BLaER1 treated with 17β-estradiol and CSF1 and Interleukin-3, amounts not matched to agents 10 nM and 100 nM (cell line): ENCODE measurements around the gene SPDEF.
A peak's percentile ranks its signal among the peaks of the same experiment; 100 is the strongest.

Source experiments
- H3K27ac ChIP-seq, 11 experiments: shearing (Covaris generic); formaldehyde crosslinking; 2 replicates each; pipeline ENCODE4 v1.8.1; 2022
- H3K27me3 ChIP-seq, 11 experiments: shearing (Covaris generic); formaldehyde crosslinking; 2 replicates each; pipeline ENCODE4 v1.8.1; 2022
- H3K36me3 ChIP-seq, 11 experiments: shearing (Covaris generic); formaldehyde crosslinking; 2 replicates each; pipeline ENCODE4 v1.8.1; 2022
- H3K4me1 ChIP-seq, 10 experiments: shearing (Covaris generic); formaldehyde crosslinking; 2 replicates each; pipeline ENCODE4 v1.8.1; 2022
- H3K4me2 ChIP-seq, 11 experiments: shearing (Covaris generic); formaldehyde crosslinking; 2 replicates each; pipeline ENCODE4 v1.8.1; 2022
- H3K4me3 ChIP-seq, 10 experiments: shearing (Covaris generic); formaldehyde crosslinking; 2 replicates each; pipeline ENCODE4 v1.8.1; 2022
- H3K9ac ChIP-seq, 11 experiments: shearing (Covaris generic); formaldehyde crosslinking; 2 replicates each; pipeline ENCODE4 v1.8.1; 2022
- H3K9me3 ChIP-seq, 11 experiments: shearing (Covaris generic); formaldehyde crosslinking; replicated peaks in 1 of 11; 2 replicates each; pipeline ENCODE4 v1.8.1; 2022
- H4K20me1 ChIP-seq, 11 experiments: shearing (Covaris generic); formaldehyde crosslinking; 2 replicates each; pipeline ENCODE4 v1.8.1; 2022
- Cebpa-rat ChIP-seq, 11 experiments: shearing (Covaris generic); IDR thresholded peaks; 2 replicates each; pipeline ENCODE4 v1.8.1; 2022

The SPDEF gene

DNA sequence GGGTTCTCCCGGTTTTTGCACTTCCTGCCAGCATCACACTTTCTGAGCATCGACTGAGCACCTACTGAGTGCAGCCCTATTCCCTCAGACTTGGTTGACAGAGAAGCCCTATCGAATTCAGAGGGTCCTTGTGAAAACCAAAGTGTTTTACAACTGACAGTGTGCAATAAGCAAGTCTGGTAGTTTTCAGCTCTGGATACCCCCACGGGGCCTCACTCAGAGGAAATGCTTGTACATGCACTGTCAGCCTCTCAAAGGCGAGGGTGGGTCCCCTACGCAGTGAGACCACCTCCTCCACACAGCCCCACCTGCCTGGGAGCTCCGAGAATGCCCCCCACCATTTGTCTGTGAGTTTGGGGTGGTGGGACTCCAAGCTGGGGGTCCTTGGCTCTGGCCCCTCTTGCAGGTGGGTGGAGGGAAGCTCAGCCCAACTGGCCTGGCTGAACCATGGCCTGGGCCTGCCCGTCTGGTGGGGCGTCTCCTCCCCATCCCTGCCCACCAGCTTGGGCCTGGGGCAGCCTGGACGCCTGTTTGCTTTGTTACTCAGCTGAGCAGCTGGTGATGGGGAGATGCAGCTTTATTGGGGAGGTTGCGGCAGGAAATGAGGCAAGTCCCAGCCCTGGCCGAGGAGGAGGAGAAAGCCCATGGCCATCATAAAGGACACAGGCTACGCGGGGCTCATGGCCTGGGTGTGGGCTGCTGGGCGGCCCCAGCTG, 1.7 kb downstream of the SPDEF start:
- H3K9me3 ChIP-seq: peaks cover 5 to 14% (median 11%) of the 10 kb centered on the region in 11 experiments; a peak in 19 of 22 replicates
- no peaks in the 10 kb centered on the region for H3K36me3 ChIP-seq
- no peak for TF ChIP-seq Cebpa-rat (IDR thresholded peaks at IDR 0.05)
- peaks cover 26 to 57% (median 39%) of the 10 kb centered on the region in 10 experiments for H3K4me1 ChIP-seq
- no peaks in the 10 kb centered on the region for H3K27me3 ChIP-seq
- peak overlapping the region in 1 of 11 experiments; percentile 23; a peak in 1 of 22 replicates for H3K9ac ChIP-seq
- no peaks in the 10 kb centered on the region for H4K20me1 ChIP-seq
- H3K4me3 ChIP-seq: no peak overlapping the region
- peak overlapping the region in 1 of 11 experiments; percentile 15; a peak in 2 of 22 replicates for H3K27ac ChIP-seq
- peak overlapping the region; percentile 33 to 72 (median 59) for H3K4me2 ChIP-seq

DNA sequence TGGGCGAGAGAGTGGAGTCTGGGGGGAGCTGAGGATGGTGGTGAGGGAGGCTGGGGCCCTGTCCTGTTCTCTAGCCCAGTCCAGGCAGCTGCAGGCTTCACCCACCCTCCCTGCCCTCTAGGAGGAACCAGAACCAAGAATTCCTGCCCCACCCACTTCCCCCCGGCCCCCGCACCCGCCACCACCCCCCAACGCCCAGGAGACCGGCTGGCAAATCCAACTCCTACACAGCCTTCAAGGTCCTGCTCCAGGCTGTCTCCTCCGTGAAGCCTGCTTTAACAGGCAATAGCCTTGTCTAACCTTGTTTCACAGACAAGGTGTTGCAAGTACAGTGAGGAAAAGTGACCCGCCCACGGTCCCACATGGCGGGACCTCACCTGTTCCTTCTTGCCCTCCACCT, 2.4 kb downstream of the SPDEF start:
- peak overlapping the region; percentile 48 to 72 (median 59) for H3K4me2 ChIP-seq
- H3K27ac ChIP-seq: no peak overlapping the region

DNA sequence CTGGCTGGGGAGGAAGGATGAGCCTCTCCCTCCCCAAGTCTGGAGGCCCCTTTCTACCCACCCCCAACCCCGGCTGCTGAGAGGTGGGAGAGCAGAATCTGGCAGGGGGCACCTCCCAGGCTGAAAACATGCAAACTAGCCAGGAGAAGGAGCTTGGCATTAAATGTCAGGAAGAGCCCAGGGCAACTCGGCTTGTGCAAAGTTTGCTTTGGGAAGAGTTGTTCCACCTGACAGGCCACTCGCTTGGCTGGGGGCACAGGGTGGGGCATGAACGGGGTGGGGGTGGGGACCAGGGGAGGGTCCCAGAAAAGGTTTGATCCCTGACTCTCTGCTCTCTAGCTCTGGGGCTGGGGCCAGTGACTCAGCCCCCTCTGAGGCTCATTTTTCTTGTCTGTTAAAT, 3.0 kb downstream of the SPDEF start:
- no peak overlapping the region for H3K9ac ChIP-seq

More for the DNA sequence above, 2.4 kb downstream of the SPDEF start:
- Histone ChIP-seq H4K20me1 (no peaks in the 10 kb centered on the region), H3K4me3 (no peak overlapping the region), H3K36me3 (no peaks in the 10 kb centered on the region), H3K9ac (no peak overlapping the region; a peak in 1 of 22 replicates), H3K4me1 (peaks cover 26 to 57% (median 39%) of the 10 kb centered on the region in 10 experiments), H3K9me3 (peaks cover 5 to 12% (median 10%) of the 10 kb centered on the region in 11 experiments; a peak in 19 of 22 replicates), H3K27me3 (no peaks in the 10 kb centered on the region)
- no peak for TF ChIP-seq Cebpa-rat (IDR thresholded peaks at IDR 0.05)

DNA sequence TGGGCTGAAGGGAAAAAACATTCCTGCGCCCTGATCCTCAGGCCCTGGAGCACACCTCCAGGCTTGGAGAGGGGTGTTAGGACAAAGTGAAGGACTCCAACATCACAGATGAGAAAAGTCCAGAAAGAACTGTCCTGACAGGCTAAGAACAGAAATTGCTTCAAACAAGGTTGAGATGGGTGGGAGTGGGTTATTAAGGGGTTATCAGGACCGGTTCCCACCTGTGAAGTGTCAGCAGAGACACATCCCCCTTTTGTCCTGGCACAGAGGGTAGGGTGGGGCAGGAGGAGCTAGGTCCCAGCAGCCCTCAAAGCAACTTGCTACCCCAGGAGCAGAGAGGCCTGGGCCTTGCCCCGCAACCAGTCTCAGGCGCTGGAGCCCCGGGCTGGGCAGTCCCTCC, 3.5 kb downstream of the SPDEF start:
- Histone ChIP-seq H3K9me3 (peaks cover 0 to under 1% (median 0%) of the 10 kb centered on the region in 11 experiments; a peak in 2 of 22 replicates), H3K36me3 (no peaks in the 10 kb centered on the region), H3K27ac (no peak overlapping the region; a peak in 1 of 22 replicates), H3K4me1 (peaks cover 26 to 57% (median 39%) of the 10 kb centered on the region in 10 experiments), H4K20me1 (no peaks in the 10 kb centered on the region), H3K9ac (no peak overlapping the region; a peak in 1 of 22 replicates), H3K4me3 (no peak overlapping the region), H3K27me3 (no peaks in the 10 kb centered on the region), H3K4me2 (no peak overlapping the region)
- TF ChIP-seq Cebpa-rat (IDR thresholded peaks at IDR 0.05): no peak

More for the DNA sequence above, 3.0 kb downstream of the SPDEF start:
- H3K27ac ChIP-seq: no peak overlapping the region
- no peak for TF ChIP-seq Cebpa-rat (IDR thresholded peaks at IDR 0.05)
- peak overlapping the region in 9 of 11 experiments; percentile 28 to 61 (median 46); a peak in 5 of 22 replicates for H3K4me2 ChIP-seq
- no peaks in the 10 kb centered on the region for H3K27me3 ChIP-seq
- H3K4me1 ChIP-seq: peaks cover 26 to 57% (median 39%) of the 10 kb centered on the region in 10 experiments
- H3K36me3 ChIP-seq: no peaks in the 10 kb centered on the region
- no peak overlapping the region for H3K4me3 ChIP-seq
- H3K9me3 ChIP-seq: peaks cover 2 to 6% (median 4%) of the 10 kb centered on the region in 11 experiments; a peak in 19 of 22 replicates
- H4K20me1 ChIP-seq: no peaks in the 10 kb centered on the region

DNA sequence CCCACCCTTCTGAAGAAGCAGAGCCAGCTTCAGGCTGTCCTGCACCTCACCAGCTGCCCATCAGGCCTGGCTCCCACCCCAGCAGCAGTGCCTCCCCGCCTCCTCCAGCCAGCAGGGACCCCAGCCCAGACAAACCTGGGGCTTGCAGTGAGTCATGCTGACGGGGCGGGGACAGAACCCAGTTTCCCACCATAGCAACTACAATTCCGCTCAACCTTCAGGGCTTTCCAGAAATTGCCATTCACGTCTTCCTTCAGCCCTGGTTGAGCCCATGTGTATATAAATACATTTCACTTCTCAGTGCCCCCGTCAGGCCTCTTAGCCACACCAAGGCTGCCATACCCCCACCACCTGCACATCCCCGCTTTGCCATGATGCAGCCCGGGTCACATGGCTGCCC, 4.4 kb downstream of the SPDEF start:
- no peaks in the 10 kb centered on the region for H3K36me3 ChIP-seq
- TF ChIP-seq Cebpa-rat (IDR thresholded peaks at IDR 0.05): no peak
- peaks cover 26 to 50% (median 39%) of the 10 kb centered on the region in 10 experiments for H3K4me1 ChIP-seq

DNA sequence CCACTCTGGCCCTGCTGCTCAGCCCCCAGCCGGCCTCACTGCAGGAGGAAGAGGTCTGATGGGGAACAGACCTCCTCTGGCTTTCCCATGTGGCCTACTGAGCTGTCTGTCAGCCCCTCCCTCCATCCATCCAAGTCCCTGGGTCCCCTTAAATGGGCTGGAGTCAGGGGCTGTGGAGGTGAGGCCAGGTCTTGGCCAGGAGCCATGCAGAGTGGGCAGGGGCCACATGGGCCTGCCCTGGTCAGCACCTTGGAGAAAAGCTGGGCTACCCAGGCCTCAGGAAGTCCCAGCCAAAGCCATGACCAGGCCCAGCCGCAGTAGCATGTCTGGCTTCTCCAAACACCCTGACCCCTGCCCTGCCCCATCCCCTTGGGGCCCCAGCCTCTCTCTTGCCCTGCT, 6.3 kb downstream of the SPDEF start:
- H3K4me2 ChIP-seq: peak overlapping the region in 2 of 11 experiments; percentile 71 to 79; a peak in 1 of 22 replicates
- H3K36me3 ChIP-seq: no peaks in the 10 kb centered on the region
- no peaks in the 10 kb centered on the region for H3K9me3 ChIP-seq
- no peak for TF ChIP-seq Cebpa-rat (IDR thresholded peaks at IDR 0.05)
- peaks cover 20 to 36% (median 28%) of the 10 kb centered on the region in 10 experiments for H3K4me1 ChIP-seq
- H3K27me3 ChIP-seq: no peaks in the 10 kb centered on the region
- H3K4me3 ChIP-seq: no peak overlapping the region
- no peaks in the 10 kb centered on the region for H4K20me1 ChIP-seq
- no peak overlapping the region for H3K9ac ChIP-seq
- H3K27ac ChIP-seq: no peak overlapping the region

More for the DNA sequence above, 4.4 kb downstream of the SPDEF start:
- Histone ChIP-seq H3K9me3 (no peaks in the 10 kb centered on the region), H4K20me1 (no peaks in the 10 kb centered on the region), H3K27ac (no peak overlapping the region), H3K9ac (no peak overlapping the region), H3K27me3 (no peaks in the 10 kb centered on the region), H3K4me3 (no peak overlapping the region), H3K4me2 (peak overlapping the region in 5 of 11 experiments; percentile 62 to 79 (median 71); a peak in 7 of 22 replicates)

DNA sequence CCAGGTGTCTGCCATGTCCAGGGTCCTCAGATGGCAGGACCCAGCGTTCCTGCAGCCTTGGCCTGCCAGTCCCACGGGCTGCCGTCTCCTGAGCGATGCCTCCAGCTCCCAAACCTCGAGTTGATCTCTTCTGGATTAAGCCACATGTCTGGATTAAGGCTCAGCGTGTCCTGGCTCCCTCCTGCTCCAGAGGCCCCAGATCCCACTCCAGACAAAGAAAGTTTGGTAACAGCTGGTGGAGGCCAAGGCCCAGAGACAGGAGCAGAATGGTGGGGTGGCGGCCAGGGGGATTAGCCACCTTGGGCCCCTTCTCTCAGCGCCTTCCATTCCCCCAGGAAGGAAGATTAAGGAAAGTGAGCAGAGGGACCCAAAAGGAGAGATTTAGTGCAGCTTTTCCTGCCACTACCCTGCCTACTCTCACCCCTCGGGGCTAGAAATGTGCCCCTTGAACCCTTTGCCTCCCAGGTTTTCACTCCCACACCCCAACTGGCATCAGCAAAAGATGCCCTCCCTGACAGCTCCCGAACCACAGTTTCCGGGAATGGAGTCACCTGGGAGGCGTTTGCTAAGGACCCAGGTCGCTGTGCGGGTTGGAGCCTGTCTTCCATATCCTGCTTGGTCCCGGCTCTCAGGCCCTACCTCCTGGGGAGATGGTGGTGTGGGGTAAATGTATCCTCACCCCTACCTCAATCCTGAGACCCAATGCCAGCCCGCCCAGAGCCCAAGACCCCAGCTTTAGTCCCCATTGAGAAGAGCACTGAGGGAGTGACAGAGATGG, 6.9 kb downstream of the SPDEF start:
- Histone ChIP-seq H3K4me2 (no peak overlapping the region), H3K9me3 (no peaks in the 10 kb centered on the region), H3K4me3 (no peak overlapping the region), H3K27me3 (no peaks in the 10 kb centered on the region), H3K27ac (no peak overlapping the region), H3K9ac (no peak overlapping the region), H3K36me3 (no peaks in the 10 kb centered on the region), H3K4me1 (peaks cover 14 to 30% (median 25%) of the 10 kb centered on the region in 10 experiments), H4K20me1 (no peaks in the 10 kb centered on the region)
- no peak for TF ChIP-seq Cebpa-rat (IDR thresholded peaks at IDR 0.05)

DNA sequence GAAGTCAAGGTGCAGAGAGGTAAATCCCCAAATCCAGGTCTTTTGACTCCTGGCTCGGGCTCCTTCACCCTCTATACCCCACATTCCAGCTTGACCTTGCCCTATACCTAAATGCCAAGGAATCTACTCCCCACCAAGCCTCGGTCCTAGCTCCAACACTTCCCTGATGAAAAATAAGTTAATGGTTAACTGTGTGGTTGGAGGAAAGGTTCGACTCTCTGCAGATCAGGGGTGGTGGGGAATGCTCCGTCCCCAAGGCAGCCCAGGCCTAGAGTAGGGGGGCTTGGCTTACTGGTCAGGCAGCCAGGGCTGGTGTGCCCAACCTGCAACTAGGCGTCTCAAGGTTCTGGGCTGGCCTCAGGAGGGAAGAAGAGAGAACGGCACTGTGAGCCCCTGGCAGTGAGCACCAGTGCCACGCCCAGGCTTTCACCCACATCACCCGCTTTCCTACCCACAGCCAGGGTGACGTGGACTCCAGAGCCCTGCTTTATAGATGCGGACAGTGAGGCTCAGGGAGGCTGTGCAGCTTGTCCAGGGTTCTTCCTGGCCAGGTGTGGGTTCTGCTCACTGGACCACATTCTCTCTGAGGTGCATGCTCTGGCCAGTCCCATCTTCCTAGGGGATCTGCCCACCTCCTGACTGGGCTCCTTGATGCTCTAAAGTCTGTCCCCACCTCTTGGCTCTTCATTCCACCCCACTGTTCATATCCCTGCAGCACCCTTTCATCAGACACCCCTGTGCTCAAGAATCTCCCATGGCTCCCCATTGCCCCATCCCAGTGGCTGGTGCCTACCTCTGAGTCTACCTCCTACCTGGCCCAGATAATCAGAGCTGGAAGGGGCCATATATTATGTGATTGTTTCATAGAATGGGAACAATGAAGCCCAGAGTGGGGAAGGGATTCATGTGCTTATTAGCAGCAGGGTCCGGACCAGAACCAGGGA, 8.2 kb downstream of the SPDEF start:
- H3K36me3 ChIP-seq: no peaks in the 10 kb centered on the region
- no peak overlapping the region for H3K27ac ChIP-seq
- H3K9ac ChIP-seq: no peak overlapping the region
- peaks cover 15 to 30% (median 19%) of the 10 kb centered on the region in 10 experiments for H3K4me1 ChIP-seq
- H3K9me3 ChIP-seq: no peaks in the 10 kb centered on the region
- H3K4me3 ChIP-seq: no peak overlapping the region
- H4K20me1 ChIP-seq: no peaks in the 10 kb centered on the region
- no peak for TF ChIP-seq Cebpa-rat (IDR thresholded peaks at IDR 0.05)
- H3K27me3 ChIP-seq: no peaks in the 10 kb centered on the region
- no peak overlapping the region for H3K4me2 ChIP-seq
